Hematopoietic multipotent progenitor cell treated with erythropoietin and hydrocortisone succinate and interleukin-3 and kit ligand, for 4 days (in vitro differentiated cells): Measurements from ENCODE around the gene STARD7.

Experiments used
- DNase-seq: peaks from one replicate; pipeline ENCODE4 v3.0.0-alpha.2; 2015

The STARD7 gene

GRCh38 chr2:96195410-96196066 lies 13.1 kb downstream of the STARD7 start:
- DNase-seq, result peak; percentile 54

DNA sequence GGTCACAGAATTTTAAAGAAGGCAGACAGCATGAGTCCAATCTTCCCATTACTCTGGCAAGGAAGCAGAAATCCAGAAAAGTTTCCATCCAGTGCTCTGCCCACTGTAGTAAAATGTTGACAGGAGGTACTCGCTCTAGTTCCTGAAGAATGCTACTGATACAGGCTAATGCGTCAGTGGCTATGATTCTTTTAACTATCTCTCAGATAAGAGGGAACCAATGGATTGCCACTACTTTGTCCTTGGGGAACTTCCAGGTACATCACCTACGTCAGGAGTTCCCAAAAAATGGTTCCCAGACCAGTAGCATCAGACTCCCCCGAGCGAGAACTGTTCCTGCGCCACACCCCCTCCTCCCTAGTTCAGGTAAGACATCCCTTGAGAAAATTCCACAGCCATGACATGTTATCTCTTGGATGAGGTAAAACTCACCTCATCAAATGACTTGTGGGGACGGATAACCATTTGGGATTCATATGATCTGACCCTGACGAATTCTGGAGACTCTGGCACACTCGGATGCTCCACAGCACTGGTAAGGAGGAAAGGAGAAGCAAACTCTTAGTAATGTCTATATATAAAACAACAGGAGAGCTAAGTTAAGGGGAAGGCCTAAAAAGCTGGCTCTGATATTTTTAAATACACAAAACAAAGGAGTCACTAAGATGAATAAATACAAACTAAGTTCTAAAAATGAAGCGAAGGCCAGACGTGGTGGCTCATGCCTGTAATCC lies 16.5 kb downstream of the STARD7 start:
- no peak for DNase-seq

DNA sequence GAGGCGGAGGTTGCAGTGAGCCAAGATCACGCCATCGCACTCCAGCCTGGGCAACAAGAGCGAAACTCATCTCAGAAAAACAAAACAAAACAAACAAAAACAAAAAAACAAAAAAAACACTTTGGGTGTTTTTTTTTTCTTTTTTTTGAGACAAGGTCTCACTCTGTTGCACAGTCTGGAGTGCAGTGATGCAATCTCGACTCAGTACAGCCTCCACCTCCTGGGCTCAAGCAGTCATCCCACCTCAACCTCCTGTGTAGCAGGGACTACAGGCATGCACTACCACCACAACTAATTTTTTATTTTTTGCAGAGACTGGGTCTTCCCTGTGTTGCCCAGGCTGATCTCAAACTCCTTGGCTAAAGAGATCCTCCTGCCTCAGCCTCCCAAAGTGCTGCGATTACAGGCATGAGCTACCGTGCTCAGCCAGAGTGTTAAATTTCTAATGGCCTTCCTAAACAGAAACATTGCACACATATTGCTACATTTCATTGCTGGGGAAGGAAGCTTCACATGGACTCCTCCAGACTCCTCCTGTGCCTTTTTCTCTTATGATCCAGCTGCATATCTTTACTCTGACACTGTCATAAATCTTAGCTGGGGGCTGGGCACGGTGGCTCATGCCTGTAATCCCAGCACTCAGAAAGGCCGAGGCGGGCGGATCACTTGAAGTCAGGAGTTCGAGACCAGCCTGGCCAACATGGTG lies 19.7 kb downstream of the STARD7 start:
- DNase-seq, result no peak

DNA sequence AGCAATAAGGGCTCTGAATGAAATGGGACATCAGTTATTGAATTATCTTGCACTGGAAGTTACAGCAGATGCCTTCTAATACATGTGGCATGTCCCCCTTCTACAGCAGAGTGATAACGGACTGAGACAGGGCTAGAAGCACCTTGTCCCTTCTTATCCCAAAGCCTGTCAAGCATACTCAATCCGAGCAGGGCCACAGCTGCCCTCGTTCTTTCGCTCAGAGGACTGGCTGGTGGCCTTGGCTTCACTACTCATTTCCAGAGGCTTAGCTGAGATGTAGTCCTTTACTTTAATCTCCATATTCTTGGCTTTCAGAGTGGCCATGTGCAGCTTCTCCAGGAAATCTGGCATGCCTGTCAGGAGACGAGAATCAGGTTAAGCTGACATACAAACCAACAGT lies 22.1 kb downstream of the STARD7 start:
- DNase-seq, result no peak

GRCh38 chr2:96185516-96185915 lies 23.1 kb downstream of the STARD7 start:
- peak; percentile 32 for DNase-seq

DNA sequence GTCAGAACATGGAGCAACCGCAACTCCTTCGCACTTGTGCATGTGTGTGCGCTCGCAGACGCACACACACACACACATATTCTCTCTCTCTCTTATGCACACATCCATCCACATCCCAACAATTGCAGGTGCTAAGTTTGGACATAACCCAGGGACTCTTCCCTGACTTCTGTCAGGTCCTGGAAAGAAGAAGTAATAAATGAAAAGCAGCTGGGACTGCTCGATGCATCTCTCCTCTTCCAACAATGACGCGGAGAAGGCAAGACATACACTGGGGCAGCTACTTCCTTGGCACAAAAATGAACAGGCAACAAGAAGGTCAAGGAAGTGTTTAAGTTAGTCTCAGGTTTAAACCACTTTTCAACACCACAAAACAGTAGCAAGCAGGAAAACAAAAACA lies 23.6 kb downstream of the STARD7 start:
- DNase-seq, result no peak

DNA sequence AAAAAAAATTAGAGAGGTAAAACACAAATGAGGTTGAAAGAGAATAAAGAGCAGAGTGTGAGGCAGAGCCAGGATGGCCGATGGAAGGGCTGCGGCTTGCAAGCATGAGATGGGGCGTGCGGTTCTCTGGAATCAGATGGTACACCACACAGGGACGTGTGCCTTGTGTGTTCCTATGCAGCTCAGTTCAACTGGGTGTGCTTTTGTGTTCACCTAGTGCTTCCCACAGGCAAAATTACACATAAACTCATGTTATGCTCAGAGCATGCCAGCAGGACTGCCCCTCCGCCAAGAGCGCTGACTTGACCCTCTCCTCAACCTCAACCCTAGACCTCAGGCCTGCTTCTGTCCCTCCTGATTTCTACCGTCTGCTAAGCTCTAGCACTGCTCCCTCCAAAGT lies 24.4 kb downstream of the STARD7 start:
- no peak for DNase-seq

GRCh38 chr2:96181529-96181928 lies 27.1 kb downstream of the STARD7 start:
- DNase-seq, result no peak

DNA sequence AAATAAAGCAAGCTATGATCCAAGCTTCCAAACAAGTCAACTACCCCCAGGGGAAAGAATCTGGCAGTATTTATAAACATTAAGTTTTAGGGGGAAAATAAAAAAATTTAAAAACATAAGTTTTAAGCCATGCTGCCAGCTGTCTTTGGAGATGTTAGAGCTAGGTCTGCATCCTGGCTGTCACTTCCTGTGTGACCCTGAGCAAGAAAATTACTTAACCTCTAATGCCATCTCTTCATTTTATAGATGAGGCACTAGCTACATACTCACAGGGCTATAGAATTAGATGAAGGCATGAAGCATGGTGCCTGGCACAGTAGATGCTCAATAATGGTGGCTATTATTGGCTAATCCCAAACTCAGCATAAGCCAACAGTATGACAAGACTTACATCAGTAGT lies 28.1 kb downstream of the STARD7 start:
- no peak for DNase-seq

- no peak for DNase-seq
These were observed 28.6 kb downstream of the STARD7 start for GRCh38 chr2:96180002-96180401.

DNA sequence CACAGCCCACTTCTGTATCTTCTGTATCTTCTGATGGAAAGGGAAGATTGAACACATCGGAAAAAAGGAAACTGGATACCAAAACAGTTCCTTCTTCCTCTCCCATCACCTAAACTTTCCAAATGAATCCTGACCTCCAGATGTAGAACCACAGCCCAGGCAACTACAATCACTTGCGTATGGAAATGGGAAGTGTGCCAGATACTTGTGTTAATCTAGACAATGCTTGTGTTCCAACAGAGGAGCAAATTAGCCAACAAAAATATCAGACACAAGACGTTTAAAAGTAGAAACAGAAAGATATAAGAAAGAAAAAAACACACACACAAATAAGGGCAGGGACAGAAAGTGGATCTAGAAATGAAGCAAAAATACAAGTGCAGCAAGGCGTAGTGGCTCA lies 32.0 kb downstream of the STARD7 start:
- DNase-seq, result no peak

GRCh38 chr2:96175951-96176350 lies 32.7 kb downstream of the STARD7 start:
- no peak for DNase-seq

GRCh38 chr2:96174251-96175144 lies 34.1 kb downstream of the STARD7 start:
- peak; percentile 90 for DNase-seq

- peak; percentile 36 for DNase-seq
These were observed 36.8 kb downstream of the STARD7 start for GRCh38 chr2:96171831-96172230.

GRCh38 chr2:96170626-96171025 lies 38.0 kb downstream of the STARD7 start:
- DNase-seq, result no peak

GRCh38 chr2:96169868-96170507 lies 38.6 kb downstream of the STARD7 start:
- no peak for DNase-seq

DNA sequence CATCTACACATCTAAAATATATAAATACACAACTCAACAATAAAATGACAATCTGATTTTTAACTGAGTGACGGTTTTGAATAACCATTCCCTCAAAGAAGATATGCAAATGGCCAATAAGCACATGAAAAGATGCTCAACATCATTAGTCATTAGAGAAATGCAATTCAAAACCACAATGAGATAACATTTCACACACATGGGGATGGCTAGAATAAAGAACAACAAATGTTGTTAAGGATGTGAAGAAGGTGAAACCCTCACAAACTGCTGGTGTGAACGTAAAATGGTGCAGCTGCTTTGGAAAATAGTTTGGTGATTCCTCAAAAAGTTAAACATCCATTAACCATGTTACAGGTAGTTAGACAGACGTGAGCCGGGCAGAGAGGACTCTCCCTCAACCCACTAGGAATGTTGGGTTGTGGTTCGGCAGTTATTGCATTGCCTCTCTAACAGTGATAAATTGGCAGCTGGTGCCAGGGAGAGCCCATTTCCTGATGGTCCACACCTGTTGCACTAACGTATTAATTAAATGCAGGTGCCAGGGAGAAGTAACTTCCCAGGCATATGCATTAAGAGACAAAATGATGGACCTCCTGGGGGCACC lies 41.1 kb downstream of the STARD7 start:
- DNase-seq, result peak; percentile 27

DNA sequence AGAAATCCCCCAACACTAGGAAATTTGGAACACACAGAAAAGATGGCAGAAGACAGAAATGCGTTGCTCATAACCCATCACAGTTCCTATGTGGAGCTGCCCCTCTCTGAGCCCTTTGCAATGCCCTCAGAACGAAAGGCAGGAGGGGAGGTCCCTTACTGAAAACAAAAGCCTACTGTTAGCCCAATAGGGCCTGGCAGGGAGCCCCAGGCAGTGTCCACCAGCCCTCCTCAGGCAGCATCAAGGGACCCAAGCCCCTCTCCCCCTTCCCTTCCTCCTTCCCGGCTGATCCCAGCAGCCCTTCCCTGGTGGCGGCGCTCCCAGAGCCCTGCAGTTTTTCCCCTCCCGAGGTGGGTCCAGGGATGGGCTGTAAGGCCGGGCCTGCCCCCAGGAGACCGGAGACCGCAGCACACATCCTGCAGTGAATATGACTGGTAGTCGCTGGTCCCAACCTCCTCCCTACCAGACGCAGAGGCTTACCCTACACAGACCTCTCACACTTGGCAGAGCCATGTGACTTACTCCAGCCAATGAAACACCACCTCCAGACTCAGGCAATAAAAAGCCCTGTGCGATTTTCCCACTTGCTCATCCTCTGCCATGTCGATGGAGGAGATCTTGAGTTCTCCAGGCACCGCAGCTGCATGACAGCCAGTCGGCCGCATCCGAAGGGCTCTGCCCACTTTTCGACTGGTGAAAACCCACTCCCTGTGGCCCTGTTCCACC lies 44.0 kb downstream of the STARD7 start:
- DNase-seq, result no peak

- DNase-seq, result no peak
These were observed 44.7 kb downstream of the STARD7 start for GRCh38 chr2:96163768-96164429.

- no peak for DNase-seq
These were observed 45.2 kb downstream of the STARD7 start for GRCh38 chr2:96163415-96163767.

GRCh38 chr2:96161898-96162297 lies 46.7 kb downstream of the STARD7 start:
- peak; percentile 70 for DNase-seq
